Caco-2 (cell line): Measurements from ENCODE around the gene TXN2. TPM values are rescaled to one million over a fixed set of nuclear protein-coding genes. Genes with fewer than 3 reads are reported as not detected.

Source experiments
- BruUV-seq: library from RNA; stranded (reverse); fragments of 400-500 nt; replicated peaks from 2 replicates; lab custom pipeline; 2021; lab: Mats Ljungman, UMichigan
- CTCF ChIA-PET: fragments of 300-600 bp; sonication (Branson Sonifier 250); formaldehyde crosslinking; loops from one replicate; lab custom pipeline; 2022; ENCODE audit warnings: antibody characterized with exemption; lab: Charles Lee
- POLR2A ChIA-PET: fragments of 300-600 bp; sonication (Branson Sonifier 250); formaldehyde crosslinking; loops from one replicate; lab custom pipeline; 2022; ENCODE audit warnings: antibody characterized with exemption; lab: Charles Lee
- DNase-seq, 2 experiments: peaks; one replicate each; pipeline versions ENCODE4 v3.0.0 to v3.0.0-alpha.2; 2020 to 2022
- H3K27me3 ChIP-seq: replicated peaks from 2 replicates; pipeline ENCODE4 v1.6.0; 2011; ENCODE audit warnings: low read length; ENCODE audit not compliant: control insufficient read depth, insufficient read depth
- H3K36me3 ChIP-seq: 2 replicates; pipeline ENCODE4 v1.5.1; 2011; ENCODE audit warnings: low read length; ENCODE audit not compliant: control insufficient read depth, insufficient read depth
- H3K4me1 ChIP-seq: fragments of 250-450 bp; sonication (Bioruptor Pico); 2 replicates; pipeline ENCODE4 v1.5.1; 2020; ENCODE audit warnings: mild to moderate bottlenecking
- H3K4me3 ChIP-seq: 2 replicates; pipeline ENCODE4 v1.5.1; 2011; ENCODE audit warnings: low read depth, mild to moderate bottlenecking, control low read depth, low read length
- H3K9me3 ChIP-seq: fragments of 250-450 bp; sonication (Bioruptor Pico); 2 replicates; pipeline ENCODE4 v1.5.1; 2020; ENCODE audit warnings: mild to moderate bottlenecking, moderate library complexity
- H3K27ac Mint-ChIP-seq: one replicate; pipeline ENCODE4 v1.8.0; 2022; ENCODE audit warnings: mixed read lengths; ENCODE audit not compliant: unreplicated experiment
- H3K27me3 Mint-ChIP-seq: one replicate; pipeline ENCODE4 v1.8.0; 2022; ENCODE audit warnings: mixed read lengths; ENCODE audit not compliant: insufficient read depth, unreplicated experiment
- H3K36me3 Mint-ChIP-seq: one replicate; pipeline ENCODE4 v1.8.0; 2022; ENCODE audit warnings: mild to moderate bottlenecking, mixed read lengths; ENCODE audit not compliant: insufficient read depth, unreplicated experiment
- H3K4me1 Mint-ChIP-seq: one replicate; pipeline ENCODE4 v1.8.0; 2022; ENCODE audit warnings: low read depth, mixed read lengths; ENCODE audit not compliant: unreplicated experiment
- H3K4me3 Mint-ChIP-seq: one replicate; pipeline ENCODE4 v1.8.0; 2022; ENCODE audit warnings: mild to moderate bottlenecking, moderate library complexity, mixed read lengths; ENCODE audit not compliant: unreplicated experiment
- H3K9me3 Mint-ChIP-seq: one replicate; pipeline ENCODE4 v1.8.0; 2022; ENCODE audit warnings: mixed read lengths; ENCODE audit not compliant: unreplicated experiment
- CTCF ChIP-seq, 2 experiments: fragments of 200-600 bp in 1 of 2; IDR thresholded peaks; 1 replicate in 1 of 2; 2 replicates in 1 of 2; pipeline versions ENCODE4 v1.5.1 to v1.8.0; 2011 to 2022; ENCODE audit warnings: antibody characterized with exemption in 1 of 2, control low read depth in 1 of 2, inconsistent platforms in 1 of 2, low read depth in 1 of 2, low read length in 1 of 2, mild to moderate bottlenecking in 1 of 2, moderate library complexity in 1 of 2; ENCODE audit not compliant: insufficient read depth in 1 of 2, severe bottlenecking in 1 of 2, unreplicated experiment in 1 of 2
- intact Hi-C: fragments of 100-400 bp; cut with micrococcal nuclease; formaldehyde crosslinking; loops from one replicate; pipeline ENCODE4 v1.10.0; 2022; ENCODE audit not compliant: unreplicated experiment
- total RNA-seq: library from RNA; stranded (reverse); gene quantifications from 2 replicates; pipeline ENCODE4 v1.2.3, GENCODE V29; 2022

The TXN2 gene
- total RNA-seq, 1 experiment from 2014 or later, result 75.8 TPM

- Mint-ChIP-seq H3K27ac (peak overlapping the region; percentile 23), H3K4me3 (no peak overlapping the region), H3K36me3 (peaks cover 88% of the 10 kb centered on the region), H3K27me3 (no peaks in the 10 kb centered on the region), H3K4me1 (peaks cover 19% of the 10 kb centered on the region), H3K9me3 (no peaks in the 10 kb centered on the region)
- H3K4me3 ChIP-seq, result no peak overlapping the region
- BruUV-seq, result no TSS peak
- ChIA-PET CTCF (interaction anchor here (0.7 to 1.5 kb wide), 4 partner anchors 10 to 24 kb away, joined by 3 to 5 read pairs (median 4); partner anchors contain the start of gene EIF3D), POLR2A (interaction anchor here (0.7 to 1.0 kb wide), 2 partner anchors 19 to 267 kb away, joined by 7 to 8 read pairs; no protein-coding TSS in a partner anchor)
- peak; percentile 66 to 68 for DNase-seq
- peaks cover 8% of the 10 kb centered on the region for H3K36me3 ChIP-seq
- intact Hi-C loops, result loop anchor here (1.0 kb wide), 1 partner anchor 18 kb away; the partner anchor contains the start of gene EIF3D
- H3K9me3 ChIP-seq, result no peaks in the 10 kb centered on the region
- H3K4me1 ChIP-seq, result peaks cover 4% of the 10 kb centered on the region
- H3K27me3 ChIP-seq, result no peaks in the 10 kb centered on the region
- peak; percentile 56 to 72 for TF ChIP-seq CTCF (IDR thresholded peaks at IDR 0.05; ENCODE audit: insufficient read depth in 1 of 2, low read depth in 1 of 2, low read length in 1 of 2, severe bottlenecking in 1 of 2, unreplicated experiment in 1 of 2)
Observed at GRCh38 chr22:36510966-36511881, 29.8 kb upstream of the TXN2 start.

- ChIA-PET CTCF (interaction anchor here (0.5 to 1.5 kb wide), 4 partner anchors 19 to 108 kb away, joined by 3 to 5 read pairs (median 4); partner anchors contain the start of gene EIF3D), POLR2A (interaction anchor here (0.8 to 1.0 kb wide), 2 partner anchors 20 to 1499 kb away, joined by 4 to 8 read pairs; no protein-coding TSS in a partner anchor)
- Mint-ChIP-seq H3K4me3 (no peak overlapping the region), H3K36me3 (peaks cover 86% of the 10 kb centered on the region), H3K4me1 (peaks cover 19% of the 10 kb centered on the region), H3K27ac (no peak overlapping the region), H3K27me3 (no peaks in the 10 kb centered on the region), H3K9me3 (no peaks in the 10 kb centered on the region)
- no peaks in the 10 kb centered on the region for H3K9me3 ChIP-seq
- no peak for DNase-seq
- H3K27me3 ChIP-seq, result no peaks in the 10 kb centered on the region
- intact Hi-C loops, result no loop called here
- peaks cover 8% of the 10 kb centered on the region for H3K36me3 ChIP-seq
- no peak for TF ChIP-seq CTCF (IDR thresholded peaks at IDR 0.05; ENCODE audit: insufficient read depth in 1 of 2, low read depth in 1 of 2, low read length in 1 of 2, severe bottlenecking in 1 of 2, unreplicated experiment in 1 of 2)
- peaks cover 4% of the 10 kb centered on the region for H3K4me1 ChIP-seq
- H3K4me3 ChIP-seq, result no peak overlapping the region
- no TSS peak for BruUV-seq
Observed at GRCh38 chr22:36510384-36510783, 28.9 kb upstream of the TXN2 start.

GRCh38 chr22:36507518-36508010 is 26.1 kb upstream of the TXN2 start:
- Mint-ChIP-seq H3K27ac (peak overlapping the region; percentile 78), H3K4me1 (peaks cover 15% of the 10 kb centered on the region), H3K9me3 (no peaks in the 10 kb centered on the region), H3K4me3 (peak overlapping the region; percentile 70), H3K36me3 (peaks cover 83% of the 10 kb centered on the region), H3K27me3 (no peaks in the 10 kb centered on the region)
- TSS peak; percentile 82 for BruUV-seq
- intact Hi-C loops, result no loop called here
- no peaks in the 10 kb centered on the region for H3K27me3 ChIP-seq
- H3K9me3 ChIP-seq, result no peaks in the 10 kb centered on the region
- H3K36me3 ChIP-seq, result peaks cover 11% of the 10 kb centered on the region
- peak overlapping the region; percentile 85 for H3K4me3 ChIP-seq
- H3K4me1 ChIP-seq, result peaks cover 22% of the 10 kb centered on the region
- POLR2A ChIA-PET, result interaction anchor here (0.8 to 1.4 kb wide), 3 partner anchors 15 to 25 kb away, joined by 3 to 12 read pairs (median 3); partner anchors contain the start of gene EIF3D
- DNase-seq, result no peak
- no peak for TF ChIP-seq CTCF (IDR thresholded peaks at IDR 0.05; ENCODE audit: insufficient read depth in 1 of 2, low read depth in 1 of 2, low read length in 1 of 2, severe bottlenecking in 1 of 2, unreplicated experiment in 1 of 2)
- CTCF ChIA-PET, result no interaction called here
